Fibroblast of villous mesenchyme (primary cell): ENCODE results near the gene NFATC2IP. TPM values are rescaled to one million over a fixed set of nuclear protein-coding genes. Genes with fewer than 3 reads are reported as not detected.

Source experiments
- DNase-seq: peaks from one replicate; pipeline ENCODE4 v3.0.0-alpha.2; 2010; ENCODE audit warnings: low read depth
- H3K4me3 ChIP-seq: 2 replicates; pipeline ENCODE4 v1.5.1; 2011; ENCODE audit warnings: low read depth, mild to moderate bottlenecking, low read length
- CTCF ChIP-seq: IDR thresholded peaks from 2 replicates; pipeline ENCODE4 v1.5.1; 2012; ENCODE audit warnings: low read depth, mild to moderate bottlenecking, low read length; ENCODE audit not compliant: insufficient read depth
- total RNA-seq: library from RNA; depleted of rRNA; stranded (reverse); fragments of >200 nt; gene quantifications from 2 replicates; pipeline ENCODE4 v1.2.3, GENCODE V29; 2012

The NFATC2IP gene
- total RNA-seq, 1 donor, result 30.7 TPM

- no peak for DNase-seq
- no peak for TF ChIP-seq CTCF
- H3K4me3 ChIP-seq, result no peak overlapping the region
Measured at GRCh38 chr16:29009050-29009837, 58.5 kb downstream of the NFATC2IP start.

GRCh38 chr16:29009838-29010166 lies 59.1 kb downstream of the NFATC2IP start:
- H3K4me3 ChIP-seq, result no peak overlapping the region
- no peak for DNase-seq
- no peak for TF ChIP-seq CTCF

- no peak overlapping the region for H3K4me3 ChIP-seq
- no peak for TF ChIP-seq CTCF
- no peak for DNase-seq
Measured at GRCh38 chr16:29011112-29011511, 60.4 kb downstream of the NFATC2IP start.

- TF ChIP-seq CTCF, result no peak
- DNase-seq, result no peak
- H3K4me3 ChIP-seq, result no peak overlapping the region
Measured at GRCh38 chr16:29011851-29012250, 61.1 kb downstream of the NFATC2IP start.

- TF ChIP-seq CTCF, result no peak
- no peak overlapping the region for H3K4me3 ChIP-seq
- no peak for DNase-seq
Measured at GRCh38 chr16:29012913-29013553, 62.3 kb downstream of the NFATC2IP start.

GRCh38 chr16:29014561-29015069 lies 63.9 kb downstream of the NFATC2IP start:
- DNase-seq, result no peak
- TF ChIP-seq CTCF, result no peak
- no peak overlapping the region for H3K4me3 ChIP-seq

Other genes with a start within 250 kb of the NFATC2IP start
- 62.6 and 110 TPM in 2 replicates for gene EIF3C, start 239.5 kb upstream of the NFATC2IP start, total RNA-seq
- 3.9 TPM in 2 replicates for gene NPIPB9, start 199.2 kb upstream of the NFATC2IP start, total RNA-seq
- gene ATXN2L, start 127.9 kb upstream of the NFATC2IP start, total RNA-seq, result 51.4 and 60.2 TPM in 2 replicates
- 89.5 and 94.6 TPM in 2 replicates for gene TUFM, start 104.6 kb upstream of the NFATC2IP start, total RNA-seq
- 16.4 and 19.4 TPM in 2 replicates for gene SH2B1, start 87.1 kb upstream of the NFATC2IP start, total RNA-seq
- gene ATP2A1, start 72.4 kb upstream of the NFATC2IP start, total RNA-seq, result under 0.01 and 0.43 TPM in 2 replicates
- 29.4 and 35.4 TPM in 2 replicates for gene RABEP2, start 25.7 kb upstream of the NFATC2IP start, total RNA-seq
- not detected in 2 replicates for gene CD19, start 19.0 kb upstream of the NFATC2IP start, total RNA-seq
- 33.2 and 34.5 TPM in 2 replicates for gene SPNS1, start 23.8 kb downstream of the NFATC2IP start, total RNA-seq
- 0.43 and 0.64 TPM in 2 replicates for gene LAT, start 34.1 kb downstream of the NFATC2IP start, total RNA-seq